Measurements from ENCODE around the gene PLA2G1B. TPM values are rescaled to one million over a fixed set of nuclear protein-coding genes. Genes with fewer than 3 reads are reported as not detected.

PLA2G1B gene
- total and polyA plus RNA-seq, 2 of the 13 experiments (the other 11 are each of a cell fraction or from before 2014, with no cell fraction given): 0.33 to 1.4 TPM

GRCh38 chr12:120286768-120287490, 40.6 kb downstream of the PLA2G1B start:
- Histone ChIP-seq H3K9ac (ENCODE audit: insufficient read depth, low read depth, low read length) (no peak overlapping the region), H4K20me1 (ENCODE audit: insufficient read depth, low read length) (no peaks in the 10 kb centered on the region), H3K9me3 (ENCODE audit: low read length) (no peaks in the 10 kb centered on the region), H3K4me1 (ENCODE audit: insufficient read depth, low read length) (peaks cover 19% of the 10 kb centered on the region; the same call in 1 of the 2 replicates), H2AFZ (ENCODE audit: low read length) (no peak overlapping the region), H3K27ac (ENCODE audit: extremely low read length, insufficient read depth, low read length) (no peak overlapping the region), H3K79me2 (ENCODE audit: insufficient read depth, low read length) (no peaks in the 10 kb centered on the region), H3K27me3 (ENCODE audit: control insufficient read depth in 1 of 2, insufficient read depth in 2 of 2, low read length in 2 of 2) (peaks cover 0 to 1% of the 10 kb centered on the region in 2 experiments; a peak in 3 of 5 replicates), H3K4me3 (replicated peaks in 1 of 3; ENCODE audit: insufficient read depth in 1 of 3, low read depth in 2 of 3, low read length in 3 of 3) (no peak overlapping the region), H3K4me2 (ENCODE audit: low read depth, low read length) (no peak overlapping the region), H3K36me3 (replicated peaks in 1 of 2; ENCODE audit: control insufficient read depth in 1 of 2, insufficient read depth in 2 of 2, low read length in 2 of 2) (no peaks in the 10 kb centered on the region)
- in situ Hi-C loops (cut with HindIII; ENCODE audit: extremely low pct_ligation_motif_present, low pct_unique_long_range_greater_than_20kb) (no loop called here), intact Hi-C loops (cut with micrococcal nuclease; ENCODE audit: unreplicated experiment) (no loop called here)
- FAIRE-seq (no peak), ATAC-seq (no peak), DNase-seq (ENCODE audit: low spot score) (no peak)
- BruUV-seq (replicated peaks): no TSS peak
- CTCF ChIA-PET (ENCODE audit: low intra/inter-chr PET ratio, low total read pairs): no interaction called here
- TF ChIP-seq KDM4B (CRISPR knock-in tag; IDR thresholded peaks at IDR 0.05): no peak
- TF ChIP-seq ZNF121 (CRISPR knock-in tag; IDR thresholded peaks at IDR 0.05): peak; percentile 41; the same call in 1 of the 2 replicates
- 2% methylated on average over 7 of the region's 7 CpGs for WGBS (ENCODE audit: low lambda C conversion rate)
- POLR2A ChIA-PET: interaction anchor here (0.6 to 1.8 kb wide), 4 partner anchors 56 to 86 kb away, joined by 4 to 11 read pairs (median 8); partner anchors contain the start of gene RPLP0

- in situ Hi-C loops (cut with HindIII; ENCODE audit: extremely low pct_ligation_motif_present, low pct_unique_long_range_greater_than_20kb) (no loop called here), intact Hi-C loops (cut with micrococcal nuclease; ENCODE audit: unreplicated experiment) (no loop called here)
- Histone ChIP-seq H3K79me2 (ENCODE audit: insufficient read depth, low read length) (no peaks in the 10 kb centered on the region), H2AFZ (ENCODE audit: low read length) (no peak overlapping the region), H3K36me3 (replicated peaks in 1 of 2; ENCODE audit: control insufficient read depth in 1 of 2, insufficient read depth in 2 of 2, low read length in 2 of 2) (no peaks in the 10 kb centered on the region), H3K27ac (ENCODE audit: extremely low read length, insufficient read depth, low read length) (no peak overlapping the region), H3K9me3 (ENCODE audit: low read length) (no peaks in the 10 kb centered on the region), H3K4me2 (ENCODE audit: low read depth, low read length) (no peak overlapping the region), H3K27me3 (ENCODE audit: control insufficient read depth in 1 of 2, insufficient read depth in 2 of 2, low read length in 2 of 2) (peaks cover 0 to 1% of the 10 kb centered on the region in 2 experiments; a peak in 3 of 5 replicates), H3K4me1 (ENCODE audit: insufficient read depth, low read length) (0 out of 2 replicates have a peak, but pooled peaks cover 5% of the 10 kb centered on the region), H4K20me1 (ENCODE audit: insufficient read depth, low read length) (no peaks in the 10 kb centered on the region), H3K9ac (ENCODE audit: insufficient read depth, low read depth, low read length) (no peak overlapping the region), H3K4me3 (replicated peaks in 1 of 3; ENCODE audit: insufficient read depth in 1 of 3, low read depth in 2 of 3, low read length in 3 of 3) (no peak overlapping the region)
- ChIA-PET CTCF (ENCODE audit: low intra/inter-chr PET ratio, low total read pairs) (no interaction called here), POLR2A (no interaction called here)
- TF ChIP-seq KLF11 (CRISPR knock-in tag; IDR thresholded peaks at IDR 0.05): no peak
- no peak for TF ChIP-seq TCF7 (IDR thresholded peaks at IDR 0.05; ENCODE audit: low read depth)
- TF ChIP-seq TCF12 (IDR thresholded peaks at IDR 0.05): no peak
- TF ChIP-seq TCF12 (CRISPR knock-in tag; IDR thresholded peaks at IDR 0.05): no peak
- no peak for TF ChIP-seq TP53 (CRISPR knock-in tag; conservative IDR thresholded peaks at IDR 0.05)
- no peak for TF ChIP-seq KAT2B (IDR thresholded peaks at IDR 0.05; ENCODE audit: borderline replicate concordance, low read depth, low read length)
- TF ChIP-seq ZNF768 (CRISPR knock-in tag; IDR thresholded peaks at IDR 0.05): no peak
- no peak for TF ChIP-seq ZNF83 (CRISPR knock-in tag; IDR thresholded peaks at IDR 0.05; ENCODE audit: borderline replicate concordance)
- DNase-seq (ENCODE audit: low spot score) (no peak), ATAC-seq (no peak), FAIRE-seq (no peak)
- WGBS (ENCODE audit: low lambda C conversion rate): 58% methylated on average over 3 of the region's 3 CpGs
- BruUV-seq (replicated peaks): no TSS peak
Measured at GRCh38 chr12:120284381-120284780, 43.2 kb downstream of the PLA2G1B start.
